Ishikawa (cell line): ENCODE data around the gene GAB2.

Experiments used
- TEAD4 ChIP-seq: IDR thresholded peaks from 2 replicates; pipeline ENCODE4 v1.6.1; 2012
- YY1 ChIP-seq: IDR thresholded peaks from 2 replicates; pipeline ENCODE4 v1.6.1; 2012; ENCODE audit warnings: low read depth

GRCh38 chr11:78304201-78304600 lies 113.4 kb downstream of the GAB2 start:
- TF ChIP-seq TEAD4 (no peak), YY1 (no peak)
